Measurements from ENCODE around the gene B3GNT5.
A peak's percentile ranks its signal among the peaks of the same experiment; 100 is the strongest.

The B3GNT5 gene

DNA sequence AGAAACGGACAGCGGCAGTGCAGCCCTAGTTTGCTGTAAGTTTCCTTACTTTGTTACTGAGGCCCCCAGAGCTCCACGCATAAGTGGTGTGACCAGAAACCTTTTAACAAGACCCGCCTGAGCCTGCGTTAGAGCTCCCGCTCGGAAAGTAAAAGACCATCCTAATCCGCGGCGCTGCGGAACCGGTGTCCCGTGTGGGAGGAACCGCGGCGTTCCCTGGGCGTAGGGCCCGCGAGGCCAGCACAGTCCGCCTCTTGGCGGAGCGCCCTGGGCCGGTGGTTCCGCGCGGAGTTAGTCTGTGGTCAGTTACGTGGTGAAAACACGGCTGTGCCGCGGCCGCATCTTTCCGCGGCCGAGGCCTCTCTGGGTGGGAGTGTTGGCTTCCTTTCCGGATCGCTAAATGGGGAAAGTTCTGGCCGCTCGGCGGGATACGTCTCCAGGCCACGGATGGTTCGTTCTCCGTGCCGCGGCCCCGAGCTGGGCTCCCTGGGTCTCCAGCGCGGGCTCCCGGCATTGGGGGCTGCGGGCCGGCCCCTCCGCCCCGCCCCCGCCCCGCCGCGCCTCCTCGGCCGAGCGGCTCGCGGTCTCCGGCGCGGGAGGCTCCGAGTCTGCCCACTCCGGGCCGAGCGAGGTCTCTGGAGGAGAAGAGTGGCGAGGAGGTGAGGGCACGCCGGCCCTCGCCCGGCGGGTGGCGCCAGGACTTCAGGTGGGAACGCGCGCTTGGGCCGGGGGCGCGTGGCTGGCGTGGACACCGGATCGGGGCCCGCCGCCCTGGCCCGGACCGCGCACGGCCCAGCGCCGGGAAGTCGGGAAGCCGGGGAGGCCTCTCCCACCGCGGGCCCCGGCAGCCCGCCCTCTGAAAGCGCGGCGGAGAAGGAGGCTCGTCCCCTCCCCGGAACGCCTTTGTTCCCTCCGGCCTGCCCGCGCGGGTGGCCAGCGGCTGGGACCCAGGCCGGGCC, 754 bp downstream of the B3GNT5 start (continued):
- TF ChIP-seq PRDM2 (tag by site-specific recombination; IDR thresholded peaks at IDR 0.05; ENCODE audit: borderline replicate concordance) (no peak), HIC1 (tag by site-specific recombination; IDR thresholded peaks at IDR 0.05) (no peak), REST (tag by site-specific recombination; IDR thresholded peaks at IDR 0.05) (peak; percentile 50), ZNF600 (tag by site-specific recombination; IDR thresholded peaks at IDR 0.05) (peak; percentile 63; the same call in 1 of the 2 replicates), ZEB2 (tag by site-specific recombination; IDR thresholded peaks at IDR 0.05) (no peak), ZFP37 (tag by site-specific recombination; IDR thresholded peaks at IDR 0.05) (peak; percentile 64; the same call in 1 of the 2 replicates), ZSCAN30 (tag by site-specific recombination; IDR thresholded peaks at IDR 0.05) (no peak; the same call in 1 of the 2 replicates), ZBTB7A (tag by site-specific recombination; IDR thresholded peaks at IDR 0.05; ENCODE audit: low read depth) (no peak), HOXC10 (CRISPR knock-in tag; IDR thresholded peaks at IDR 0.05) (no peak), ZNF623 (tag by site-specific recombination; IDR thresholded peaks at IDR 0.05) (no peak), ZNF792 (tag by site-specific recombination; IDR thresholded peaks at IDR 0.05) (no peak), YY2 (tag by site-specific recombination; IDR thresholded peaks at IDR 0.05) (no peak), KLF16 (tag by site-specific recombination; IDR thresholded peaks at IDR 0.05) (peak; percentile 59), ZXDB (tag by site-specific recombination; IDR thresholded peaks at IDR 0.05) (peak; percentile 35; the same call in 1 of the 2 replicates), ZBTB26 (tag by site-specific recombination; optimal IDR thresholded peaks at IDR 0.05) (peak; percentile 76), ZNF768 (tag by site-specific recombination; IDR thresholded peaks at IDR 0.05) (no peak)
- TF ChIP-seq, protein P1, sequence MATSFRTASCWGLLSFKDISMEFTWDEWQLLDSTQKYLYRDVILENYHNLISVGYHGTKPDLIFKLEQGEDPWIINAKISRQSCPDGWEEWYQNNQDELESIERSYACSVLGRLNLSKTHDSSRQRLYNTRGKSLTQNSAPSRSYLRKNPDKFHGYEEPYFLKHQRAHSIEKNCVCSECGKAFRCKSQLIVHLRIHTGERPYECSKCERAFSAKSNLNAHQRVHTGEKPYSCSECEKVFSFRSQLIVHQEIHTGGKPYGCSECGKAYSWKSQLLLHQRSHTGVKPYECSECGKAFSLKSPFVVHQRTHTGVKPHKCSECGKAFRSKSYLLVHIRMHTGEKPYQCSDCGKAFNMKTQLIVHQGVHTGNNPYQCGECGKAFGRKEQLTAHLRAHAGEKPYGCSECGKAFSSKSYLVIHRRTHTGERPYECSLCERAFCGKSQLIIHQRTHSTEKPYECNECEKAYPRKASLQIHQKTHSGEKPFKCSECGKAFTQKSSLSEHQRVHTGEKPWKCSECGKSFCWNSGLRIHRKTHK (tag by site-specific recombination; IDR thresholded peaks at IDR 0.05): no peak
- TF ChIP-seq, protein P2, sequence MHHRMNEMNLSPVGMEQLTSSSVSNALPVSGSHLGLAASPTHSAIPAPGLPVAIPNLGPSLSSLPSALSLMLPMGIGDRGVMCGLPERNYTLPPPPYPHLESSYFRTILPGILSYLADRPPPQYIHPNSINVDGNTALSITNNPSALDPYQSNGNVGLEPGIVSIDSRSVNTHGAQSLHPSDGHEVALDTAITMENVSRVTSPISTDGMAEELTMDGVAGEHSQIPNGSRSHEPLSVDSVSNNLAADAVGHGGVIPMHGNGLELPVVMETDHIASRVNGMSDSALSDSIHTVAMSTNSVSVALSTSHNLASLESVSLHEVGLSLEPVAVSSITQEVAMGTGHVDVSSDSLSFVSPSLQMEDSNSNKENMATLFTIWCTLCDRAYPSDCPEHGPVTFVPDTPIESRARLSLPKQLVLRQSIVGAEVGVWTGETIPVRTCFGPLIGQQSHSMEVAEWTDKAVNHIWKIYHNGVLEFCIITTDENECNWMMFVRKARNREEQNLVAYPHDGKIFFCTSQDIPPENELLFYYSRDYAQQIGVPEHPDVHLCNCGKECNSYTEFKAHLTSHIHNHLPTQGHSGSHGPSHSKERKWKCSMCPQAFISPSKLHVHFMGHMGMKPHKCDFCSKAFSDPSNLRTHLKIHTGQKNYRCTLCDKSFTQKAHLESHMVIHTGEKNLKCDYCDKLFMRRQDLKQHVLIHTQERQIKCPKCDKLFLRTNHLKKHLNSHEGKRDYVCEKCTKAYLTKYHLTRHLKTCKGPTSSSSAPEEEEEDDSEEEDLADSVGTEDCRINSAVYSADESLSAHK (tag by site-specific recombination; IDR thresholded peaks at IDR 0.05): peak; percentile 45; the same call in 1 of the 2 replicates
- TF ChIP-seq, protein P3, sequence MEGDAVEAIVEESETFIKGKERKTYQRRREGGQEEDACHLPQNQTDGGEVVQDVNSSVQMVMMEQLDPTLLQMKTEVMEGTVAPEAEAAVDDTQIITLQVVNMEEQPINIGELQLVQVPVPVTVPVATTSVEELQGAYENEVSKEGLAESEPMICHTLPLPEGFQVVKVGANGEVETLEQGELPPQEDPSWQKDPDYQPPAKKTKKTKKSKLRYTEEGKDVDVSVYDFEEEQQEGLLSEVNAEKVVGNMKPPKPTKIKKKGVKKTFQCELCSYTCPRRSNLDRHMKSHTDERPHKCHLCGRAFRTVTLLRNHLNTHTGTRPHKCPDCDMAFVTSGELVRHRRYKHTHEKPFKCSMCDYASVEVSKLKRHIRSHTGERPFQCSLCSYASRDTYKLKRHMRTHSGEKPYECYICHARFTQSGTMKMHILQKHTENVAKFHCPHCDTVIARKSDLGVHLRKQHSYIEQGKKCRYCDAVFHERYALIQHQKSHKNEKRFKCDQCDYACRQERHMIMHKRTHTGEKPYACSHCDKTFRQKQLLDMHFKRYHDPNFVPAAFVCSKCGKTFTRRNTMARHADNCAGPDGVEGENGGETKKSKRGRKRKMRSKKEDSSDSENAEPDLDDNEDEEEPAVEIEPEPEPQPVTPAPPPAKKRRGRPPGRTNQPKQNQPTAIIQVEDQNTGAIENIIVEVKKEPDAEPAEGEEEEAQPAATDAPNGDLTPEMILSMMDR (tag by site-specific recombination; IDR thresholded peaks at IDR 0.05): no peak

Measured in HEK293 (cell line).